Kasumi-1 (cell line): ENCODE results near the gene LLGL2.

ENCODE experiments used
- DNase-seq, 2 experiments: peaks; one replicate each; lab custom pipeline; 2025; lab: John Stamatoyannopoulos, UW

The LLGL2 gene

DNA sequence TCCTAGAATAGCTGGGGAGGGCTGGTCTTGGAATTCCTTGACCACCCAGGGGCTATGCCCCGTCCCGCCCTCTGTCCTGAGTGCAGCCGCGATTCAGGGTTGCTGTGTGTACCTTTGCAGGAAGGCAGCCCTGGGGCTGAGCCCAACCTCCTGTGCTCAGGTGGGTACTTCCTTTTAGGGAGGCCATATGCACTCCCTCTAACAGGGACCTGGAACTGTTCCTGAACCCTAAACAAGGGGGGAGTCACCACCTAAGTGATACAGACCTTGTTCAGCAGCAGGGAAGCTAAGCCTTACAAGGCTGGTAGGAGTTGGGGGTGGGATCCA lies 24.6 kb downstream of the LLGL2 start:
- no peak for DNase-seq

DNA sequence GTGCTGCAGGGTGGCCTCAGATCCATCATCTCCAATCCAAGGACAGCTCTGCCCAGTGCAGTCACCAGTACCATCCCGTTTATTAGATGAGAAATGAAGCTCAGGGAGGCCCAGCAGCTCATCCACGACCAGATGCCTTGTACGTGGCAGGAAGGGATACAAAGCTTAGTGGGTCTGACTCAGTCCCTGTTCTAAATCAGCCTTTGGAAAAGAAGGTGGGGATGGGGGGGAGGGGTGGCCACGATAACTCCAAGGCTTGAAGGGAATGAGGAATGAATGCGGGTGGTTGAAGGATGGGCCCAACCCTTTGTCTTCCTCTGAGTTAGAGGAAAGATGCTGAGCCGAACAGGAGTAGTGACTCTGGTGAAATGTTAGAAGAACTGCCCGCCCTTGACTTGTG lies 25.8 kb downstream of the LLGL2 start:
- DNase-seq, result no peak

DNA sequence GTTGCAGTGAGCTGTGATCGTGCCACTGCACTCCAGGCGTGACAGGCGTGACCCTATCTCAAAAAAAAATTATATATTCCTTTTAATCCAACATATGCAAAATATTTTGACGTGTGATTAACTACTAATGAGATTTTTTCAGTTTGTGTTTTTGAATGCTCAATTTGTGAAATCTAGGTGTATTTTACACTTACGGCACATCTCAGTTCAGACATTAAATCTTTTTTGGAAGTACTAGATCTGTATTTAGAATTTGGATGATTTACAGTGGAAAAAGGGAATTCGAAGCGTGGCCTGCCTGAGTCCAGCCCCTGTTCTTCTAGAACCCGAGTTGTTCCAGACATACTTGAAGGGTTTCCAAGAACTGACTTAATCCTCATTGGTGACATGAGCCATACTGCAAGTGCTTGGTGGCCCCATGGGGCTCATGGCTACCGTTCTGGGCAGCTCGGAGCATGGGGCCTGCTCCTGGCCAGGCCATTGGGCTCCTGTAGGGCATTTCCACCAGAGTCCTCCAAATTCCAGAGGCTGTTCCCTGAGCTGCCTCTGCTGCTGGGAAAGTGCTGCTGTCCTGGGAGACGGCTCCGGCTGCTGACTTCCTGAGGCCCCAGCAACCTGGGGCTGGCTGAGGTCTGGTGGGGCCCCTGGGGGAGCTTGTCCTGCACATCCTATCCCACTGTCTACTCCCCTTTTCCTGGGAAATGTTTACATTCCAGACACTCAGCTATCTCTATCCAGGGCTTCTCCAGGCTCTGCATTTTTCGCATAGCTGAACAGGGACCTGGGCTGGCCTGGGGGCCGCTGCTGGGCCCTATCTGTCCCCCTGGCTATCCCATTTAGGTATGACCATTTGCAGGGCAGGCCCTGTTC lies 27.2 kb downstream of the LLGL2 start:
- no peak for DNase-seq

DNA sequence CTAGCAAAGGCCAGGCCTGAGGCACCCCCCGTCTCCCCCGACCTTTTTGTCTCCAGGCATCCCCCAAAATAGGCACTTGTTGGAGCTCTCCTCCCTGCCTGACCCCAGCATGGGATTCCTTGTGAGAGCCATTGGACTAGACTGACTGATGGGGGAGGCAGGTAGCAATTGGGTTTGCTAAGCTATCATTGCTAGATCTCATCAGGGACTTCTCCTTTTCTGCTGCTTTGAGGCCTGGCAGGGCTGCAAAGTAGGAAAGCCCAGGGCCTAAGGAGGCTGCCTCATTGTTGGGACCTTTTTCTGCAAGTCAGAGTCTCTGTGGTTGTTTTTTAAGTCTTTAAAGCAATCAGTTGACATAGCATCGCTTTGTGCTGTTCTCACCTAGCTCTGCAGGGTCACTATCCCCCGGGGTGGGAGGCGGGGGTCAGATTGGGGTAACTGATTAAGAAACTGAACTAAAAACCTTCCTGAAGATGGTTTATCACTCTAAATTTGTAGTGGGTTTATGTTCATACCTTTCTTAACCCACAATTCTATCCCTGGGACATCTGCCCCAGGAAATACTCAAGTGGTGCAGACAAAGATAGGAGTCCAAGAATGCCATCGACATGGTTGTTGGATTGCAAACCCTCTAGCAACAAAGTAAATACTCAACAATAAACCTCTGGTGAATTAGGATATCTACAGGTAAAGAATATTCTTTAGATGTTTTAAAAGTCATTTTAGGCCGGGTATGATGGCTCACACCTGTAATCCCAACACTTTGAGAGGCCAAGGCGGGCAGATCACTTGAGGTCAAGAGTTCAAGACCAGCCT lies 28.0 kb downstream of the LLGL2 start:
- DNase-seq, result peak; percentile 83 to 90

DNA sequence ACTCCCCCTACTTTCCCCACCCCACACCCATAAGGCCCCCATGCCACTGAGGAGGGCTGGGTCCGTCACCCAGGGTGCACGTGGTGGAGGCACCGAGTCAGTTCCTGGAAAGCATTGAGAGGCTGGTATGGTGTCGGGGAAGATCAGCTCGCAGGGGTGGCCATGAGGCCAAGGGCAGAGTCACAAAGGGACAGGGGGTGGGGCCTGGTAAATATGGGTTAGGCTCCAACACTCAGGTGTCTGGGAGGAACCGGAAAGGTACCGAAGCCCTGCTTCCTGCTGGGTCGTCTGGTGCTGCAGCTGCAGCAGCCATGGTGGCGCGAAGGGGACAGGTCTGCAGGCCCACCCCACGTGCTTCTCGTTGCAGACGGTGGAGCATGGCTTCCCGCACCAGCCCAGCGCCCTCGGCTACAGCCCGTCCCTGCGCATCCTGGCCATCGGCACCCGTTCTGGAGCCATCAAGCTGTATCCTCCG lies 30.2 kb downstream of the LLGL2 start:
- DNase-seq, result no peak

DNA sequence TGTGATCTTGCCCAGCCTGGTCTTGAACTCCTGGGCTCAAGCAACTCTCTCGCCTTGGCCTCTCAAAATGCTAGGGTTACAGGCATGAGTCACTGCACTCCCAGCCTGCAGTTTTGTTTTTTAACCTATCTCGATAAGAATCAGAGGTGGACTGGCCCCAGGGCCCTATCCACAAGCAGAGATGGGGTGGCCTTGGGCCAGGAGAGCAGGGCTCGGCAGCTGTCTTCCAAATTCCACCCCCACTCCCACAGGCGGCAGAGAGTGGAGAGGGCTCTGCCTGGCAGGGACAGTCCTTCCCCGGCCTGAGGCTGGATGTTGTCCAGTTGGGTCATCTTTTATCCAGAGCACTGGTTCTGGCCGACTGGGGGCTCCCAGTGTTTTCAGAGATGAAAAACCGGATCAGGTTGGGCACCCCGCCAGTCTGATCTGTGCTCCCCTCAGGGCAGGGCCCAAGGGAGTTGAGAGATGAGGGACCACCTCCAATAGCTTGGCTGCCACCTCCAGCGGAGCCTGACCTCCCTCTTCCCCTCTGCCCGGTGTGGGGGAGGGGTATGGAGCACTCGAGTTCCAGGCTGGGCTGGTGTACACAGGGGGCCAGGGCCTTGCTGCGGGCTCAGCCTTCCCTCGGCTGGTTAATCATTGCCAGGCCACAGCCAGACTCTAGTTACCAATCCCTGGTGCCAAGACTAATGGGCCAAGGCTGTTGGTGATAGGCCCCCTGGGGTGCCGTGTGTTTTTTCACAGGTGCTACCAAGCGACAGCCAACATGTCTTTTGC lies 31.8 kb downstream of the LLGL2 start:
- no peak for DNase-seq

DNA sequence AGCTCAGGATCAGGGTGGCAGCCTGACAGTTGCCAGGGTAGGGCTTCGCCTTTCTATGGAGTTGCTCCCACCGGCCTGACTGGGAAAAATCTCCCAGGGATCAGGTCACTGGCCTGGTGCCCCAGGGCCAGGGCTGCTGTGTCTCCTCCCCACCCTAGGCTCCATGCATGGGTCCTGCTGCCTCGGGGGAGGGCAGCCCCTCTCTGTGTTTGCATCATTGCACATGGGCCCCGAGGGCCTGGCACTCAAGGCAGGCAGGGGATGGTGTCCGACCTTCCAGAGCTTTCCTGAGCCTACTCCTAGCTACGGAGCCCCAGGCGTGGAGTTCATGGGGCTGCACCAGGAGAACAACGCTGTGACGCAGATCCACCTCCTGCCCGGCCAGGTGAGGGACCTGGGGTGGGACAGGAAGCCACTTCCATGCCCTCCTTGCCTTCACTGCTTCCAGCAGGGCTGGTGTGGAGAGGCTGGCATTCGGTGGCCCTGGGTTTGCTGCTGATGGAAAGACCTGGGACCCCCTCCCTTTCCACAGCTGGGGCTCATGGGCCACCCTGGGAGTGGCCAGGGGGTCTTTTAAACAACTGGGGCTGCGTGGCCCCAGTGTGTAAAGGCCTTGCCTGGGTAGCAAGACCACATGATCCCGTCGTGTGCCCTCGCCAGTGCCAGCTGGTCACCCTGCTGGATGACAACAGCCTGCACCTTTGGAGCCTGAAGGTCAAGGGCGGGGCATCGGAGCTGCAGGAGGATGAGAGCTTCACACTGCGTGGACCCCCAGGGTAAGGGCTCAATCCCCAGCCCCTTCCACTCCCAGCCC lies 32.6 kb downstream of the LLGL2 start:
- no peak for DNase-seq

DNA sequence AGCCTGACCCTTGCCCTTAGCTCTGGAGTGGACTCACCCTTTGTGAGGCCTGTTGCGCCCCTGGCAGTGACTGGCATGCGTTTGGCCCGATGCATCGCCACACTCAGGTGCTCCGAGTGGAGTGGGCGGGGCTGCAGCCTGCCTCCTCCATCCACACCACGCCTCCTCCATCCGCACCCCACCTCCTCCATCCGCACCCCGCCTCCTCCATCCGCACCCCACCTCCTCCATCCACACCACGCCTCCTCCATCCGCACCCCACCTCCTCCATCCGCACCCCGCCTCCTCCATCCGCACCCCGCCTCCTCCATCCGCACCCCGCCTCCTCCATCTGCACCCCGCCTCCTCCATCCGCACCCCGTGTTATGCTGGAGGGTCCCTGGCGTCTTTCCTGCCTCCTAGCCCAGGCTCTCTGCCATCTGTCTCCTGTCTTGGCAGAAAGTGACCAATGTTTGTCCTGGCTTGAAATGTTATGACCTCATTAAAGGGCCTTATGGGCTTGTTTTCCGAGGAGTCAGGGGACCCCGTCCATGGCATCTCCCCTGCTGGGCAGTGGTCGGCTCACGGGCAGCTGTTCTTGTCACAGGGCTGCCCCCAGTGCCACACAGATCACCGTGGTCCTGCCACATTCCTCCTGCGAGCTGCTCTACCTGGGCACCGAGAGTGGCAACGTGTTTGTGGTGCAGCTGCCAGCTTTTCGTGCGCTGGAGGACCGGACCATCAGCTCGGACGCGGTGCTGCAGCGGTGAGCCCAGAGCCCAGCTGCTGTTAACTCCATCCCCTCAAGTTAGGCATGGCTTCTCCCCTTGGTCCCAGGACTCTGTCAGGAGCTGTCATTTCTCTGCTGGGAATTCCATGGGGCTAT lies 33.4 kb downstream of the LLGL2 start:
- DNase-seq, result no peak

DNA sequence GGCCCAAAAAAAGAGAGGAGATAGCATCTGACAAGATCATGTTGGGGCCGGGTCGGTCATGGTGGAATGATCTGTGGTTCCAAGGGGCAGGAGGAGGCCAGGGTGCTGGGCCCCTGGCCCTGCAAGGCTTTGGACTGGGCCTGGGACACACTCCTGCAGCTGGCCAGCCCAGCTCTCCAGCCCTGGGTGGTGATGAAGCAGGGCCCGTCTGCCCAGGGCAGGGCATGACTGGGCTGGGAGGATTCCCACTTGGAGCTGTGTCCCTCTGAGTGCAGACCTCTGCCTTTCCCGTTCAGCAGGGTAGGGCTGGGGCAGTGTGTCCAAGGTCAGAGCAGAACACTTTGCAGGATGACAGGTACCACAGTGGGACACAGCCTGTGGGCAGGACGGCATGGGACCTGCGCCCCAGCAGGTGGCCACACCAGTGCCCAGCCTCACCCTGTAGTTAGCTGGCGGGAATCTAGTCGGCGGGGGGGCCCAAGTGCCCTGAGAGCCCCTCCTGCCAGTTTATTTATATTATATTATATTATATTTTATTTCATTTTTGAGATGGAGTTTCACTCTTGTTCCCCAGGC lies 34.5 kb downstream of the LLGL2 start:
- no peak for DNase-seq

DNA sequence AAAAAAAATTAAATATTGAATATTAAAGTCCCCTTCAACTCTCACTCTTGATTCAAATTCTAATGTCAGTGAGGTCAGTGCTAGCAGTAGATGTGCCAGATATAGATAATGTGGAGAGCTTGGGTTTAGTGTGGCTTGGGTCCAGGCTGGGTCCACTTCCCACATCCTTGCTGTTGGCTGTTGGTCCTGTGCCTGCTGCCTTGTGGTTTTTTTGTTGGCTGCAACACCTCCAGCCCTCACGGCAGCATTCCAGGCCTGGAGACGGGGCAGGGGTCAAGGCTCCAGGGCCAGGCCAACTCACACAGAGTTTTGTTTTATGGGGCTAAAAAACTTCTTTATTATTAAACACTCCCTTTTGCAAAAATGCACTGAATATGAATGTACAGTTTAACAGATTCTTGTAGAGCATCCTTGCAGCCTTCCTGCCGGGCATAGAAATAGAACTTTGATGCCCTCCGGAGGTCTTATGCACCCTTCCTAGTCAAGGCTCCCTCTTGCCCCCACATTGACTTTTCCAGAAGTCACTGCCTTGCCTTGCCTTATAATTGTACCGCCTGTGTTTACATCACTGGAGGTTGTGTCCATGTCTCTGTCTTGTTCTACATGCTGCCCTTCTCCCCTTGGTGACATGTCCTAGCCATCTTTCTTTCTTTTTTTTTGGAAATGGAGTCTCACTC lies 36.6 kb downstream of the LLGL2 start:
- DNase-seq, result peak in 1 of 2 experiments; percentile 17

DNA sequence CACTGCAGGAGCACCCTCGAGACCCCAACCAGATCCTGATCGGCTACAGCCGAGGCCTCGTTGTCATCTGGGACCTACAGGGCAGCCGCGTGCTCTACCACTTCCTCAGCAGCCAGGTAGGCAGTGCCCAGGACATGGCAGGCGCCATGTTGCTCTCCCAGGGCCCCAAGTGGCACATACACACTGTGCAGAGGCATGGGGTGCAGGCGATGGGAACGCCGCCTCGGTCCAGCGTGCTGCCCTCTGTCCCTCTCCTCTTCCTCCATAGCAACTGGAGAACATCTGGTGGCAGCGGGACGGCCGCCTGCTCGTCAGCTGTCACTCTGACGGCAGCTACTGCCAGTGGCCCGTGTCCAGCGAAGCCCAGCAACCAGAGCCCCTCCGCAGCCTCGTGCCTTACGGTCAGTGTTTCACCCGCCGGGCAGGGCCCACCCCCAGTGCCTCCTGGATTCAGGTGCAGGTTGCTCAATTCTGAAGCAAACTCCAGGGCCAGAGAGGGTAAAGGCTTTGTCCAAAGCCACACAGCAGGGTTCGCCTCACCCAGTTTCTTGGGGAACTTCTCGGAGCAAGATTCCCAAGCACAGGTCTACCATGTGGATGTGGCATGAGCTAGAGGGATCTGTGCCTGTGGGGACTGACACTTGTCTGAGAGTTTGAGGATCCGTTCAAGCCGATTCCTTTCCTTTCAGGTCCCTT lies 37.7 kb downstream of the LLGL2 start:
- DNase-seq, result no peak

DNA sequence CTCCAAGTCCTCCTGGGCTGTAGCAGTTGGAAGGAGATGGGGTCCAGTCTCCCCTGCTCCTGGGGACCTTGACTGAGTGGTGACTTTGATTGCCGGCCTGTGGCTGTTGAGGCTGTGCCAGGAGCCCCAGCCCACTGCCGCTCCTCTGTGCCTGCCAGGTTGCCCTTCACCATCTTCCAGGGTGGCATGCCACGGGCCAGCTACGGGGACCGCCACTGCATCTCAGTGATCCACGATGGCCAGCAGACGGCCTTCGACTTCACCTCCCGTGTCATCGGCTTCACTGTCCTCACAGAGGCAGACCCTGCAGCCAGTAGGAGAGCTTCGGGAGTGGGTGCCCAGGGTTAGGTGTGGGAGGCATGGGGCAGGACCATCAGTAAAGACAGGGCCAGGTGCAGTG lies 38.7 kb downstream of the LLGL2 start:
- no peak for DNase-seq

DNA sequence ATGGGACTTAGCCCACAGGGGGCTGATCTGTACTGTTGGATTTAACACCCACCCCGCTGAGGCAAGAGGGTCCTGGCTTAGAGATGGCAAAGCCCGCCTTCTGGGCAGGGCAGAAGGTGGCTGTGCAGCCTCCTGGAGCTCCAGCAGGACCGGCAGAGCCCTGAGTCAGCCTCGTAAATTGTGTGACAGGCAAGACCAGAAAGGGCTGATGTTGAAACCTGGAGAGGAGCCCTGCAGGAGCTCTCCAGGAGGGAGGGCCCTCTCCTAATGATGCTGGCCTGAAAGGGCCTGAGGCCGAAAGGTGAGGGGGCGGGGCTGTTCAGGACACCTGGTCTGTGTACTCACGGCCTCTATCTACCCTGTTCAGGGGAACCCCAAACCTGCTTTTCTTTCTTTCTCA lies 39.6 kb downstream of the LLGL2 start:
- DNase-seq, result peak in 1 of 2 experiments; percentile 4

DNA sequence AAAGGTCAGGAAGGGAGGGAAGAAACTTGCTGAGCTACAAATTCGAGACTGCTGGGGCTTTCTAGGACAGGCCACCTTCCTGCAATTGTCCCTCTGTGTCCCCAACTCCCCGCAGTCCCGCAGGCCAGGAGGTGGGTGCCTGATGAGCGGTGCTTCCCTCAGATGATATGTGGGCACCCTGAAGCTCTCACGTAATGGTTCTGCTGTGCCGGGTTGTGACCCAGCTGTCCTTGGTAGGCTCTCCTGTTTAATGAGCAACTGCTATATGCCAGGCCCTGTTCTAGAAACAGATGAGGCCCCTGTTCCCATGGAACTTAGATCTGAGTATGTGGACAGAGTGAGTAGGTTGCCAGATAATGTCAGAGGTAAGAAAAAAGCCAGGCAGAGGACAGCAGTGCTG lies 40.1 kb downstream of the LLGL2 start:
- no peak for DNase-seq

DNA sequence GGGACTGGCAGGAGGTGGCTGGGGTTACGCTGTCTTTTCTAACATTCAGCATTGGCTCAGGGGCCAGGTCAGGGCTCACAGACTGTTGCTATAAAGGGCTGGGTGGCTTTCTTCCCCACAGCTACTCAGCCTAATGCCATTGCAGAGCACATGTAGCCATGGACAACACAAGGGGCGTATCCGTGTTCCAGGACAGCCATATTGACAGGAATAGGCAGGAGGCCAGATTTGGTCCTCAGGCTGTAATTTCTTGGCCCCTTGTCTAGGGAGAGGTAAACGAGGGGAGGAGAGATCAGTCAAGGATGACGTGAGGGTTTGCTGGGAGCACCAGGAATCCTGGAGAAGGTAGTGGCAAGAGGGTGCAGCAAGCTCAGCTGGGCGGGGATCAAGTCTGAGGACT lies 40.9 kb downstream of the LLGL2 start:
- no peak for DNase-seq

DNA sequence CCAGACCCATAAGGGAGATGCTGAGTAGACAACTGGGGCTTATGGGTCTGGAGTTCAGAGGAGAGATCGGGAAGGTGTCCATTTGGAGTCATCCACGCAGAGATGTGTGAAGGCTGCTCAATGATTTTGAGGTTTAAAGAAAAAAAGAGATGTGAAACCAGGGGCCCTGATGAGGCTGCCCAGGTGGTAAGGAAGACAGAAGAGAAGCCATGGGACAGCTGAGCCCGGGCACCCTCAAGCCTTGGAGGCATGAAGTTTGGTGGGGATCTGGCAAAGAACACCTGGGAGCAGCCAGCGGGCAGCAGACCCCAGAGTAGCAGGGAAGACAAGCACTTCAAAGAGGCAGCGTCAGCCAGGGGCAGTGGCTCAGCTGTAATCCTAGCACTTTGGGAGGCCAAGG lies 41.3 kb downstream of the LLGL2 start:
- DNase-seq, result no peak

DNA sequence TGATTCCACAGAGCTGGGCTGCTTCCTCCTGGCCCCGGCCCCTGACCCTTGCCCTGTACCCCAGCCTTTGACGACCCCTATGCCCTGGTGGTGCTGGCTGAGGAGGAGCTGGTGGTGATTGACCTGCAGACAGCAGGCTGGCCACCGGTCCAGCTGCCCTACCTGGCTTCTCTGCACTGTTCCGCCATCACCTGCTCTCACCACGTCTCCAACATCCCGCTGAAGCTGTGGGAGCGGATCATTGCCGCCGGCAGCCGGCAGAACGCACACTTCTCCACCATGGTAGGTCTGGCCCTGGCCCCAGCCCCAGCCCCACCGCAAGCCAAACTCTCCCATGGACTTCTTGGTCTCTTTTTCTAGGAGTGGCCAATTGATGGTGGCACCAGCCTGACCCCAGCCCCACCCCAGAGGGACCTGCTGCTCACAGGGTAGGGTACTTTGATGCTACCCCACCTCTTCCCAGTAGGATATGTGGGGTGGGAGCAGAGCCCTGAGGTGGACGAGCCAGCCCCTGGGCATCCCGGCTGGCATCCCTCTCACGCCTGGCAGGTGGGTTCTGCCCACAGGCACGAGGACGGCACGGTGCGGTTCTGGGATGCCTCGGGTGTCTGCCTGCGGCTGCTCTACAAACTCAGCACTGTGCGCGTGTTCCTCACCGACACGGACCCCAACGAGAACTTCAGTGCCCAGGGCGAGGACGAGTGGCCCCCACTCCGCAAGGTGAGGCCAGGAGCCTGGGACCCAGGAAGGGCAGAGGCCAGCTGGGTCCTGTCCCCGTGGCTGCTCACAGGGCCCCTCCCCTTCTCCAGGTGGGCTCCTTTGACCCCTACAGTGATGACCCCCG lies 43.1 kb downstream of the LLGL2 start:
- DNase-seq, result no peak

DNA sequence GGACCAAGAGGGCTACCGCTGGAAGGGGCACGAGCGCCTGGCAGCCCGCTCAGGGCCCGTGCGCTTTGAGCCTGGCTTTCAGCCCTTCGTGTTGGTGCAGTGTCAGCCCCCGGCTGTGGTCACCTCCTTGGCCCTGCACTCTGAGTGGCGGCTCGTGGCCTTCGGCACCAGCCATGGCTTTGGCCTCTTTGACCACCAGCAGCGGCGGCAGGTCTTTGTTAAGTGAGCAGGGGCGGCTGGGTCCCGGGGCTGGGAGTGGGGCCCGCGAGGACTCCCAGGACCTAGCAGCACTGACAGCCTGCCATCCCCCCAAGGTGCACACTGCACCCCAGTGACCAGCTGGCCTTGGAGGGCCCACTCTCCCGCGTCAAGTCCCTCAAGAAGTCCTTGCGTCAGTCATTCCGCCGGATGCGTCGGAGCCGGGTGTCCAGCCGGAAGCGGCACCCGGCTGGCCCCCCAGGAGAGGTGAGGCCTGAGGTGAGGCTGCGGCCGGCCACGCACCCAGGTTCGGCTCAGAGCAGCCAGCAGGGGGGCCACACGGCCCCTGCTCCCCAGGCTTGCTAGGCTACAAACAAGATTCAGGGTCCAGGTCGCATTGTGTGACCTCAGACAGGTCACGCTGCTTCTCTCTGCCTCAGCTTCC lies 44.7 kb downstream of the LLGL2 start:
- DNase-seq, result no peak
